GM19438 (cell line): ENCODE data around the gene LHFPL4.
"Not testable (repeated sequence)": the region's sequence is repeated elsewhere in the genome, so short reads cannot be mapped to it uniquely, and the experiment has no call there.

Experiments
- ATAC-seq: cut with Tn5 transposase; IDR thresholded peaks from one replicate; pipeline ENCODE4 v1.9.1; 2021; ENCODE audit warnings: low read depth; ENCODE audit not compliant: unreplicated experiment

The LHFPL4 gene

GRCh38 chr3:9553021-9553947, at the start of gene LHFPL4:
TSS of gene LHFPL4 (minus strand) at chr3:9553822. CDS start at chr3:9552679, 1,143 bp downstream.
- ATAC-seq = no peak

- no peak for ATAC-seq
Observed at GRCh38 chr3:9602620-9603019, 49.0 kb upstream of the LHFPL4 start.

GRCh38 chr3:9601006-9601581, 47.5 kb upstream of the LHFPL4 start:
- not testable (repeated sequence) for ATAC-seq

GRCh38 chr3:9600597-9600996, 47.0 kb upstream of the LHFPL4 start:
- no peak for ATAC-seq

- no peak for ATAC-seq
Observed at GRCh38 chr3:9598783-9599387, 45.3 kb upstream of the LHFPL4 start.

DNA sequence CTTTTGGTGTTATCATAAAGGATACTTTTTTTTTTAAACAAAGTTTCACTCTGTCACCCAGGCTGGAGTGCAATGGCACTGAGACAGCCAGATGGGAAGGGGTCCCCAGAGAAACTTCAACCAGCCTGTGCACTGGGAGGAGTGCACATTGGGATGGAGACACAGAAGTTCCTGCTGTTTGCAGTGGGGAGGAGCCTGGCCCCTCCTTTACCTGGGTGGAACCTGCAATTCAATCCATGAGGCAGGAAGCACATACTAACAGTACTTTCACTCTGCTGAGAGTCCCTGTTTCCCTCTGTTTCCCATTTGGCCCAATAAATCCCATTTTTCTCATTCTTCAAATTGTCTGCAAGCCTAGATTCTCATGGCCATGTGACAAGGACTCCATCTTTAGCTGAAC, 42.3 kb upstream of the LHFPL4 start:
- ATAC-seq = no peak

DNA sequence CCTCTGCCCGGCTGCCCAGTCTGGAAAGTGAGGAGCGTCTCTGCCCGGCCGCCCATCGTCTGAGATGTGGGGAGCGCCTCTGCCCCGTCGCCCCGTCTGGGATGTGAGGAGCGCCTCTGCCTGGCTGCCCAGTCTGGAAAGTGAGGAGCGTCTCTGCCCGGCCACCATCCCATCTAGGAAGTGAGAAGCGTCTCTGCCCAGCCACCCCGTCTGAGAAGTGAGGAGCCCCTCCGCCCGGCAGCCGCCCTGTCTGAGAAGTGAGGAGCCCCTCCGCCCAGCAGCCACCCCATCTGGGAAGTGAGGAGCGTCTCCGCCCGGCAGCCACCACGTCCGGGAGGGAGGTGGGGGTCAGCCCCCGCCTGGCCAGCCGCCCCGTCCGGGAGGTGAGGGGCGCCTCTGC, 38.2 kb upstream of the LHFPL4 start:
- not testable (repeated sequence) for ATAC-seq

DNA sequence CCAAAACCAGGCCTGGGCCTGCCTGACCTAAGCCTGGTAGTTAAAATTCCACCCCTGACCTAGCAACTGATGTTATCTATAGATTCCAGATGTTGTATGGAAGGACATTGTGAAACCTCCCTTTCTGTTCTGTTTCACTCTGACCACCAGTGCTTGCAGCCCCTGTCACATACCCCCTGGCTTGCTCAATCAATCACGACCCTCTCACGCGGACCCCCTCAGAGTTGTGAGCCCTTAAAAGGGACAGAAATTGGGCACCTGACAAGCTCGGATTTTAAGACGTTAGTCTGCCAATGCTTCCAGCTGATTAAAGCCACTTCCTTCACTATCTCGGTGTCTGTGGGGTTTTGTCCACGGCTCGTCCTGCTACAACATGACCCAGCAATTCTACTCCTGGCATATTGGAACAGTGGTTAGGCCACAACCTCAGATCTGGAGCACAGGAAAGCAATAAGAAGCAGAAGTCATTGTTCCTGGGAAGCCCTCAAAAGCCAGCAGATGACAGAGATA, 36.7 kb upstream of the LHFPL4 start:
- no peak for ATAC-seq

- ATAC-seq = no peak
Observed at GRCh38 chr3:9583792-9584191, 30.2 kb upstream of the LHFPL4 start.

GRCh38 chr3:9583371-9583770, 29.7 kb upstream of the LHFPL4 start:
- ATAC-seq = no peak

DNA sequence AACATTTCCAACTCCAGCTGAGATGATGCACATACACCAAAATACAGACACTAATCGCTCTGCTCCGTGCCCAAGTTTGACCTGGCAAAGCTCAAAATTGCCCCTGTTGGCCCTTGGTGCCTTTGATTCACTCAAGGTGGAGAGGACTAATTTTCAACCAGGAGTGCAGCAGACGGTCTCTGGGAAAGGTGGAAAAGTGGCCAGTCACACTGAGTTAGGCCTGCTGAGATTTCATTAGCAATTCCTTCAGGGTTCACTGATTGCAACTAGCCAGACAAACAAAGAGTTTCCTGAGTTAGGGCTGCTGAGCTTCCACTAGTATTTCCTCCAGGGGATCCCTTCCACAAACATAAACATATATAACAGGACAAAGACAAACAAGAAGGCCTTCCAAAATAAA, 28.7 kb upstream of the LHFPL4 start:
- ATAC-seq = no peak

DNA sequence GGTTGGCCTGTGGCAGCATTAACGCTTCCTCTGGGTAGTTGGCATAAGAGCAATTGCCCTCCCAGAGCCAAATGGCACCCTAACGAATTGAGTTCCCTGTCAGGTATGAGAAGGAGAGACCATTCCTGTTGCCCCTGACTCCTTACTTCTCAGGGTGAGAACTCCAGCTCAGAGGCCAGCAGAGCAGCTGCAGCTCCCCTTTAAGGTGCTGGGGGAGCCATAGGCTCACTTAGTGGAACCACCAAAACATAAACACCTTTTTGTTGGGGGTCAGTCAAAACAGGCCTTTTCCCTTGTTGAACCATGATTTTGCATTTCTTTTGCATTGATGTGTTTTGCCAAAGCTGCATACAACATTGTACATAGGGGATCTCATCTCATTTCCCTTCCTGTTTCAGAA, 28.1 kb upstream of the LHFPL4 start:
- no peak for ATAC-seq

GRCh38 chr3:9569054-9569453, 15.4 kb upstream of the LHFPL4 start:
- ATAC-seq = no peak

DNA sequence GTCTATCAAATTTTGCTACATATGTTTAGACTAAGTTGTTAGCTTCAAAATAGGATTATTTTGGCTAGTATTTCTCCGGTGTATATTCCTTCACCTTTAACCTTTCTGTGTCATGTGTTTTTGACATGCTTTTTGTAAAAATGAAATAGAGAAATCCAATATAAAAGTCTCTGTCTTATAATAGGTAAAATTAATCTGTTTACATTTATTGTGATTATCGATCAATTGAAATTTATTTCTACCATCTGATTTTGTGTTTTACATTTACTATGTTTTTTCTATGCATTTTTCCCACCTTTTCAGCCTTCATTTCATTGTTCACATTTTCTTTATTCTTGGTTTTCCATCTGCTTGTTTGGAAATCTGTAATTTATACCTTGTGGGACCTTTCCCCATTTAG, 11.7 kb upstream of the LHFPL4 start:
- no peak for ATAC-seq

- no peak for ATAC-seq
Observed at GRCh38 chr3:9563851-9564250, 10.2 kb upstream of the LHFPL4 start.

DNA sequence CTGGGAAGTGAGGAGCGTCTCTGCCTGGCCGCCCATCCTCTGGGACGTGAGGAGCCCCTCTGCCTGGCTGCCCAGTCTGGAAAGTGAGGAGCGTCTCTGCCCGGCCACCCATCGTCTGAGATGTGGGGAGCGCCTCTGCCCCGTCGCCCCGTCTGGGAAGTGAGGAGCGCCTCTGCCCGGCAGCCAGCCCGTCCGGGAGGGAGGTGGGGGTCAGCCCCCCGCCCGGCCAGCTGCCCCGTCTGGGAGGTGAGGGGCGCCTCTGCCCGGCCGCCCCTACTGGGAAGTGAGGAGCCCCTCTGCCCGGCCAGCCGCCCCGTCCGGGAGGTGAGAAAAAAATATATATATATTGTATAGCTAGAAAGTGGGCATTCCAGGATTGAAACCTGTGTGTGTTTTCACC, 6.4 kb upstream of the LHFPL4 start:
- not testable (repeated sequence) for ATAC-seq

GRCh38 chr3:9553948-9554513, 409 bp upstream of the LHFPL4 start:
- no peak for ATAC-seq

- no peak for ATAC-seq
Observed at GRCh38 chr3:9552252-9552999, 1.2 kb downstream of the LHFPL4 start.

- ATAC-seq = no peak
Observed at GRCh38 chr3:9550999-9551398, 2.6 kb downstream of the LHFPL4 start.

DNA sequence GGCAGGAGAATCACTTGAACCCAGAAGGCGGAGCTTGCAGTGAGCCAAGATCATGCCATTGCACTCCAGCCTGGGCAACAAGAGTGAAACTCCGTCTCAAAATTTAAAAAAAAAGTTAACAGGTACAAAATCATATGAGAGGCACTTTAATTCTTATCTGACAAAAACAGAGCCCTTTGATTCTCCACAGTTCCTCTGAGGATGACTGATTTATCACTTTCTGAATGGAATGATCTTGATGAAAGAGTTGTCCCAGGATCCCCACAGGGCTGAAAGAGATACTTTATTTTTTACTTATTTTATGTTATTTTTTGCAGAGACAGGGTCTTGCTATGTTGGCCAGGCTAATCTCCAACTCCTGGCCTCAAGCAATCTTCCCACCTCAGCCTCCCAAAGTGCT, 4.0 kb downstream of the LHFPL4 start:
- ATAC-seq = no peak
